Measurements from ENCODE around the gene IRF2BP1.

Gene IRF2BP1

GRCh38 chr19:45902651-45903625 is 17.0 kb upstream of the IRF2BP1 start:
- Histone ChIP-seq H3K4me3 (replicated peaks; ENCODE audit: insufficient read depth, low read length) (peak overlapping the region; percentile 60), H3K27me3 (ENCODE audit: insufficient read depth, poor library complexity, severe bottlenecking) (no peaks in the 10 kb centered on the region), H3K27ac (replicated peaks) (peak overlapping the region; percentile 43)
- DNase-seq (ENCODE audit: low read depth in 1 of 2, low spot score in 1 of 2): peak; percentile 88 to 96
- TF ChIP-seq CTCF (IDR thresholded peaks at IDR 0.05; ENCODE audit: insufficient read depth, low read length) (no peak), POLR2AphosphoS5 (IDR thresholded peaks at IDR 0.05; ENCODE audit: low read depth) (peak; percentile 75; the same call in 1 of the 2 replicates), SPI1 (IDR thresholded peaks at IDR 0.05; ENCODE audit: borderline replicate concordance, low read depth) (no peak), GABPA (IDR thresholded peaks at IDR 0.05; ENCODE audit: low read depth) (no peak)

GRCh38 chr19:45901912-45902650 is 16.1 kb upstream of the IRF2BP1 start, which contains the start of gene MYPOP:
Gene MYPOP (minus strand): TSS chr19:45902613. CDS start chr19:45901773, 840 bp downstream.
- DNase-seq (ENCODE audit: low read depth in 1 of 2, low spot score in 1 of 2): peak in 1 of 2 experiments; percentile 37
- Histone ChIP-seq H3K27ac (replicated peaks) (peak within 1 kb of the TSS; percentile 61), H3K27me3 (ENCODE audit: insufficient read depth, poor library complexity, severe bottlenecking) (no peaks in the 10 kb centered on the region), H3K4me3 (replicated peaks; ENCODE audit: insufficient read depth, low read length) (peak within 1 kb of the TSS; percentile 60)
- TF ChIP-seq GABPA (IDR thresholded peaks at IDR 0.05; ENCODE audit: low read depth) (no peak), SPI1 (IDR thresholded peaks at IDR 0.05; ENCODE audit: borderline replicate concordance, low read depth) (no peak), POLR2AphosphoS5 (IDR thresholded peaks at IDR 0.05; ENCODE audit: low read depth) (no peak), CTCF (IDR thresholded peaks at IDR 0.05; ENCODE audit: insufficient read depth, low read length) (no peak)
- TF ChIP-seq, protein P1, sequence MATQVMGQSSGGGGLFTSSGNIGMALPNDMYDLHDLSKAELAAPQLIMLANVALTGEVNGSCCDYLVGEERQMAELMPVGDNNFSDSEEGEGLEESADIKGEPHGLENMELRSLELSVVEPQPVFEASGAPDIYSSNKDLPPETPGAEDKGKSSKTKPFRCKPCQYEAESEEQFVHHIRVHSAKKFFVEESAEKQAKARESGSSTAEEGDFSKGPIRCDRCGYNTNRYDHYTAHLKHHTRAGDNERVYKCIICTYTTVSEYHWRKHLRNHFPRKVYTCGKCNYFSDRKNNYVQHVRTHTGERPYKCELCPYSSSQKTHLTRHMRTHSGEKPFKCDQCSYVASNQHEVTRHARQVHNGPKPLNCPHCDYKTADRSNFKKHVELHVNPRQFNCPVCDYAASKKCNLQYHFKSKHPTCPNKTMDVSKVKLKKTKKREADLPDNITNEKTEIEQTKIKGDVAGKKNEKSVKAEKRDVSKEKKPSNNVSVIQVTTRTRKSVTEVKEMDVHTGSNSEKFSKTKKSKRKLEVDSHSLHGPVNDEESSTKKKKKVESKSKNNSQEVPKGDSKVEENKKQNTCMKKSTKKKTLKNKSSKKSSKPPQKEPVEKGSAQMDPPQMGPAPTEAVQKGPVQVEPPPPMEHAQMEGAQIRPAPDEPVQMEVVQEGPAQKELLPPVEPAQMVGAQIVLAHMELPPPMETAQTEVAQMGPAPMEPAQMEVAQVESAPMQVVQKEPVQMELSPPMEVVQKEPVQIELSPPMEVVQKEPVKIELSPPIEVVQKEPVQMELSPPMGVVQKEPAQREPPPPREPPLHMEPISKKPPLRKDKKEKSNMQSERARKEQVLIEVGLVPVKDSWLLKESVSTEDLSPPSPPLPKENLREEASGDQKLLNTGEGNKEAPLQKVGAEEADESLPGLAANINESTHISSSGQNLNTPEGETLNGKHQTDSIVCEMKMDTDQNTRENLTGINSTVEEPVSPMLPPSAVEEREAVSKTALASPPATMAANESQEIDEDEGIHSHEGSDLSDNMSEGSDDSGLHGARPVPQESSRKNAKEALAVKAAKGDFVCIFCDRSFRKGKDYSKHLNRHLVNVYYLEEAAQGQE (IDR thresholded peaks at IDR 0.05; ENCODE audit: insufficient replicate concordance, low read depth): no peak

DNA sequence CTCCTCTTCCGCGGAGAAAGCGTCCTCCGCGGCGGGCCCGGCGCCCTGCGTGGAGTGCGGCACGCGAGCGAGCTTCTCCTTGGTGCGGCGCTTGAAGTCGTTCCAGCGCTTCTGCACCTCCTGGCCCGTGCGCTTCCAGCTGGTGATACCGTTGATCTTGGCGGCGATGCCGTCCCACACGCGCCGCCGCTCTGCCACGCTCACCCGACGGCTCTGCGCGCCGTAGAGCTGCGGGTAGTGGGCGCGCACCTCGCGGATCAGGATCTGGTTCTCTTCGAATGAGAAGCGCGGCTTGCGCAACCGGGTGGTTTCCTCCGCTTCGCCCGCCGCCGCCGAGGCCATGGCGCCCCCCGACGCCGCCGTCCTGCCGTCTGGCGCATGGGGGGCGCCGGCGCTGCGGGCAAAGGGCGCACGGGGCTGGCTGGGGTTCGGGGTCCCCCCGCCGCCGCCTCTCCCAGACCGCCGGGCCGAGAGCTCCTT is 15.5 kb upstream of the IRF2BP1 start:
- TF ChIP-seq, protein P1 (IDR thresholded peaks at IDR 0.05; ENCODE audit: insufficient replicate concordance, low read depth): no peak
- TF ChIP-seq POLR2AphosphoS5 (IDR thresholded peaks at IDR 0.05; ENCODE audit: low read depth) (no peak), GABPA (IDR thresholded peaks at IDR 0.05; ENCODE audit: low read depth) (no peak), SPI1 (IDR thresholded peaks at IDR 0.05; ENCODE audit: borderline replicate concordance, low read depth) (no peak), CTCF (IDR thresholded peaks at IDR 0.05; ENCODE audit: insufficient read depth, low read length) (no peak)
- Histone ChIP-seq H3K27ac (replicated peaks) (no peak overlapping the region), H3K27me3 (ENCODE audit: insufficient read depth, poor library complexity, severe bottlenecking) (no peaks in the 10 kb centered on the region), H3K4me3 (replicated peaks; ENCODE audit: insufficient read depth, low read length) (peak overlapping the region; percentile 60)
- peak; percentile 60 to 68 for DNase-seq (ENCODE audit: low read depth in 1 of 2, low spot score in 1 of 2)

Measured in HL-60 (cell line).